T-helper 2 cell (primary cell): ENCODE results near the gene TMEM178B.

Source experiments
- DNase-seq, 5 experiments: peaks; one replicate each; pipeline versions ENCODE4 v3.0.0 to v3.0.0-alpha.2; 2012 to 2022

The TMEM178B gene

DNA sequence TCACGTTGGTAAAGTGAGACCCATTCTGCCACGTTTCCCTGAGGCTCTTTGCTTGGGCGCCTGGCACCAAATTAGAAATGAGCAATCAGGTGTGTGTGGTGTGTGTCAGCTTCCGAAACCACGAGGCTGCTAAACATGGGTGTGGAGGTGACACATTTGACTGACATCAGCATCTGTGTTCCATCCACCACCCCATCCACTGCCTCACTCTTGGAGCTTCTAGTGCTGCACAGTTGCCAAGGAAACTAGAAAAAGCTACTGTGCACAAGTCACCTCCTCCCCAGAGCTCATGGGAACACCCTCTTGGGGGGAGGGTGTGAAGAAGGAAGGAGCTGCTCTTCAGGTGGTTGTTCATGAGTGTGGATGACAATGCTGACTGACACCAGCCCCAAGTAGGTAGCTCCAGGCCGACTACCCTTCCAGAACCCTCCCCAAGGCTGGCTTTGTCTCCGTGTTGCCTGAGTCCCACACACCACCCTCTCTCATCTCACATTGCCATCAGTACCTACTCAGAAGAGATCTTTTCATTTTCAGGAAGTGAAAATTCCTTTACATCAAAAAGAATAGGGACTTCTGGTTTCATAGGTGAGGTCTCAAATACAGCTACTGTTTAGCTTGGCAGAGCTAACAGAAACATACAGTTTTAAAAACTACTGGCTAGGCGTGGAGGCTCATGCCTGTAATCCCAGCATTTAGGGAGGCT, 152.2 kb downstream of the TMEM178B start:
- DNase-seq, result no peak

DNA sequence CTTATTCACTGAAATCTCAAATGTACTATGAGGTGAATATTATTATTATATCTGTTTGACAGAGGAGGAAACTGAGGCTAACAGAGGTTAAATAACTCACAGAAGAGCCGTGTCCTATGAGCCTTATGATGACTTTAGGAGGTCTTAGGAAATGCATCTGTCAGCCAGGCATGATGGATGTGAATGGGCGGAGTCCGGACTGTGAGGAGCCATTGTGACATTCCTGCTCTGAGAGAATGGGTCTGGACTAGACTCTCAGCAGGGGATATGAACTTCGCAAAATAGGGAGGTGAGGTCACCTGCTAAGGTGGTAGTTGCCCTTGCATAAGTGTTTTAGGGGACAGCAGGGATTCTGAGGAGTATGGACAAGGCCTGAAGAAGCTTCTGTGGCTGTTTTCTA, 153.6 kb downstream of the TMEM178B start:
- no peak for DNase-seq

DNA sequence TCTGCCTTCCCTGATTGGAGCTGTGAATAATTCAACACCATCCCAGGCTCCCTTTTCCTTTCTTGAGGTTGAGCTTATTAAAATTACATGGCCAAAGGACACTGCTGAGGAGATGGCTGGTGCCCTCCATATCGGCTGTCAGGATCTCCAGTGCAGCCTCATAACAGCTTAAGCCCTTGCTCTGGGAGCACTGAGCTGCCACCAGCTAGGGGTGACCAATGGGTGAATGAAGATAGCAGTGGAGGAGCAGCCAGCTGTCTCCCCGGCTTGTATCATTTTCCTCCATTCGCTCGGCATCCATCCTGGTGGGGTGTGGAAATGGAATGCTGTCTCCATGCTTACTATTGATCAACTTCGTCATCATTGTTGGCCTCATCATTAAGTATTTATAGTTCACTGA, 154.6 kb downstream of the TMEM178B start:
- no peak for DNase-seq

DNA sequence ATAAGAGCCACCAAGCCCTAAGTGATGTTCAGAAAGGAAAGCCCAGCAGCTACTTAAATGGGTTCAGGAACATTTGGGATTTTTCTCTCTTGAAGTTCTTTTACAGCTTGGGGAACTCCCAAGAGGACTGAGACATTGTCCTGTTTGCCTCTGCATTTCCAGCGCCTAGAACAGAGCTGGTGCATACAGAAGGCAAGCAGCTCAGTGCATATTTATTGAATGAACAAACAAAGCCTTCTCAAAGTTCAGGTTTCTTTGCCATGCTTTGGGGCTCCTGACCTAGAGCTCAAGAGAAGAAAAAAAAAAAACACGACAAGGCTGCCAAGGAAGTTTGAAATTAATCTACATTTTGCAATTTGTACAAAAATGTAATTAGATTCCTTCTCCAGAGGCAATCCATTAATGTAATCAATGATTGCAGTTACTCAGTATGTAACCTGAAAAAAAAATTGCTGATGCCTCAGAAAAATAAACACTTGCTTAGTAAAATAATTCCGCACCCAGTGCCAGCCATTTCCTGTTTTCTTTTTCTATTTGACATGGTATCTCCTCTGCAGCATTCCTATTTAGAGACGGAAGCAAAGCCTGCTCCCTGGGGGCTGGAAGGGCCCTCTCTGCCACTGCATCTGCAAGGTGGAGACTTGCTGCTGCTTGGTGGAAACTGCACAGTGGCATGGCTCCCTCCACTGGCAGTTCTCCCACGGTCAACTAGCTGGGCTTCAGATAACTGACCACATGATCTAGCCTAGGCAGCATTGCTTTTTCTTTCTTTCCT, 157.3 kb downstream of the TMEM178B start:
- DNase-seq, result peak in 1 of 5 experiments; percentile 11

DNA sequence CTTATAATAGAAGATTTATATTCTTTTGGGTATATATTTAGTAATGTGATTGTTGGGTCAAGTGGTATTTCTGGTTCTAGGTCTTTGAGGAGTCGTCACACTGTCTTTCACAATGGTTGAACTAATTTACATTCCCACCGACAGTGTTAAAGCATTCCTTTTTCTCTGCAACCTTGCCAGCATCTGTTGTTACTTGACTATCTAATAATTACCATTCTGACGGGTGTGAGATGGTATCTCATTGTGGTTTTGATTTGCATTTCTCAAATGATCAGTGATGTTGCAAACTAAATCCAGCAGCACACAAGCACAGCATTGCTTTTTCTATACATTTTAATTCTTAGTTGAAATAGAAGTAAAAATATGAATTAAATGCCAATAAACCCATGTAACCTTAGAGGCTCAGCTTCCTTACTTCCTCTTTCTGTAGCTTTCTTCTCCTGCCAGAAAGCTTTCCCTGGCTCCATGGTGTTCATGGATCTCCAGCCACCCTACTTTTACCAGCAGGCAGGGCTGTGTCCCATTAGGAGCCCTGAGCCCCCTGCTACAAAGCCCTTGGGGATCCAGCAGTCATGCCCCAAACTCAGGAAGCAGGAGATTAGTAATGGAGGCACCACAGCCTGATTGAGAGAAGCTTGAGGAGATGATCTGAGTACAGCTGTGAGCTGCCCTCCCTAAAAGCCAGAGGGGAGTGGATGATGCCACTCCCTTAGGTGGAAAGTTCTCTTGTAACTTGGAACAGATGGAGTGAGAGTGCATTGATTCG, 158.6 kb downstream of the TMEM178B start:
- DNase-seq, result no peak

DNA sequence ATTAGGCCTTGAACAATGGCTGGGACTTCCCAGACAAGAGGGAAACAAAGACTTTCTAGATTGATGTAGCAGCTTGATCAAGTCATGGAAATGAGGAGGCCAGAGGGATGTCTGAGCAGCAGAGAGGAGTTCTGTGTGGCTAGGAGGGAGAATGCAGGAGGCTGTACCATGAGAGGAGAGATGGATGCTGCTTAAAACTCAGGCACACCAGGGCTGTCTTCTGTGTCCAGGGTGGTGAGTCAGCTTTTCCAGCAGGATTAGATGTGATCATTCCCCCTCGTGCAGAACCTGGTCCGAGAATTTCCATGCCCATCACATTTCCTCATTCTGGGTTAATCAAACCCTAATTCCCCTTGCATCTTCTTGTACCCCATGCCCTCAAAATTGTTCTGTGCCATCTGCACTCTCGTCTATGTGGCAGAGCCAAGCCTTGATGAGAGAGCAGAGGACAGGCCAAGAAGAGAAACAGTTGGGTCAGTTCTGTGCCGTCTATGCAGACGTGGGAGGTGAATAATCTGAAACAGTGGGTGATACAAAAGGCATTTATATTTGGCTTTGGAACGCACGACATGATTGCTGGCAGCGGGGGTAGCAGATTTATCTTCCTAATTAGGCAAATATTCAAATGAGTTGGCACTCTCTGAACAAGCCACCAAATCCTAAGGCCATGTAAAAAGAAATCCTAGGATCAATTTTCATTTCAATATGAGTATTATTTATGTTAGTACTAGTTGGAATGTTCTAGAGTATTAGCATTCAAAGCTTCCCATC, 160.7 kb downstream of the TMEM178B start:
- no peak for DNase-seq

DNA sequence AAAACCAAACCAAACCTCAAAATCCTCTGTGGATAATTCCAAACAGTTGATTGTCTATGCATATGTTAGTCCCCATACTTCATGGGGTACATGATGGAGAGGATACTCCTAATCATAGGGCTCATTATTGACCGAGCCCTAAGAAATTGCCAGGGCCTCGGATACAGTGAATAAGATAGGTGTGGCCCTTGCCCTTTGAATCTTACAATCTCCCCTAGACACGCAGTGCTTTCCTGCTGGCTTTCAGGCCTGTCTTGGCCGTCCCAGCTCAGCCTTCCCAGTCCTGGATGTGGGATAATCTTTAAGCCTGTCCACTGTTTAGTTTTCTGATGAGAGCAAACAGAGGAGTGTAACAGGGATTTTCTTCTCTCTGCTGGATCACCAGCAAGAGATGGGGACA, 161.8 kb downstream of the TMEM178B start:
- DNase-seq, result no peak

DNA sequence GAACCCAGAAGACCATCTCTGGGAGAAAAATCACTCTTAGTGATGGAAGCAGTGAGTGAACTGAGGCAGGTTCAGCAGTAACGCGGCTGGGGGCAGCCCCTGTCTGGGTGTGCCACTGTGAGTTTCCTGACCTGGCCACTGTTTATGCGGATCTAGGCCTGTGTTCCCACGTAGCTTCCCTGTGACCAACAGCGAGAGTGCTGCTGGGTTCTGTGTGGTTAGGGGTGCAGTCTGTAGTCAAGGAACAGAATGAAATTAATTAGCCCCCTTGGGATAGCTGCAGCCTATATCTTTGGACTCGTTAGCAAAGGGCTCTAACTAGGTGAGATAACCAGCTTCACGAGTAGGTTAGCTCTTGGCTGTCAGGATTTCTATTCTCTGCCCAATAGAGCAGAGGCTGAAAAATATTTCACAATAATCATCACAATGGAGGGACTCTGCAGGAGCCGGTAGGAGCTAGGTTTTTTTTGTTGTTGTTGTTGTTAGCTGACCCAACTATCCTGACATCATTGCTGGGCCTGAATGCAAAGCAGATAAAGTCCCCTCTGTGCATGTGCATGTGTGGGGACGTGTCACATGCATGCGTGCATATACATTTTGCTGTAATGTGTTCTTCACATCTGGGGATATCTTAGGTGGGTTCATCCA, 164.9 kb downstream of the TMEM178B start:
- DNase-seq, result no peak

DNA sequence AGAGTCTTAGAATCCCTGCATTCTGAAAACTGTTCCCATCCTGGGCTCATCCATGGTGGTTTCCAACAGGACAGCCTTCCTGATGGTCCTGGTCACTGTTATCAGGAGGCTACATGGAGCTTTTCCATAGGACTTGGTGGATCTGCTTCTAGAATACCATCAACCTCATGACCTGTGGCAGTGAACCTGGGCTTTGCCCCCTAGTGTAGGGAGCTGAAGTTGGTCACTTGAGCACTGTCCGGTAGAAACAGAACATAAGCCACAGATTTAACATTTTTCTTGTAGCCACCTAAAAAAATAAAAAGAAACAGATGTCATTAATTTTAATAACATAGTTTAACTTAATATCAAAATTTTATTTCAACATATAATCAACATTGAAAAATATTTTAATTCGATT, 165.8 kb downstream of the TMEM178B start:
- DNase-seq, result no peak

DNA sequence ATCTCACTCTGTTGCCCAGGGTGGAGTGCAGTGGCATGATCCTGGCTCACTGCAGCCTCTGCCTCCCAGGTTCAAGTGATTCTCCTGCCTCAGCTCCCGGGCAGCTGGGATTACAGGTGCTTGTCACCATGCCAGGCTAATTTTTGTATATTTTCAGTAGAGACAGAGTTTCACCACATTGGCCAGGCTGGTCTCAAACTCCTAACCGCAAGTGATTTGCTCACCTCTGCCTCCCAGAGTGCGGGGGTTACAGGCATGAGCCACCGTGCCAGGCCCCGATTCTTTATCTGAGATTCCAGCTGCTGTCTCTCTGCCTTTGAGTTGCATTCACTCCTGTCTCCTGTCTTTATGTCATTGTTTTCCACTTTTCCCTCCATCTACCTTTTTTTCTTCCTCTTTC, 168.7 kb downstream of the TMEM178B start:
- DNase-seq, result no peak

DNA sequence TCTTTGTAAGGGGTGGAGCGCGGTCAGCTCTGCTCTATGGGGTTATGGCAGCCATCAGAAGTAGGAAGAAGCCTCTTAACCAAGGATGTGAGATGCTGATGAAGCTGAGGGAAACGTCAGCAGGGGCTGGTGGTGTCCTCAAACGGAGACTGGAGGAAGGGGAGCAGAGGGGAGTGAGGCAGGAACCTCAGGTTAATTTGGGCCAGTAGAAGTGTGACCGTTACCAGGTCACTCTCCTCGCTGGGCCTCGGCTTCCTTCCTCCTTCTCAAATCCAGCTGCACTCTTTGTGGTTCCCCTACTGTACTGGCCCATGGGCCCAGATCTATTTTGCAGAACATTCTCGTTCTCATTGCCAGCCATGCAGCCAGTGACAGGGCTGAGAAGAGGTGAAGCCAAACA, 169.5 kb downstream of the TMEM178B start:
- DNase-seq, result no peak

DNA sequence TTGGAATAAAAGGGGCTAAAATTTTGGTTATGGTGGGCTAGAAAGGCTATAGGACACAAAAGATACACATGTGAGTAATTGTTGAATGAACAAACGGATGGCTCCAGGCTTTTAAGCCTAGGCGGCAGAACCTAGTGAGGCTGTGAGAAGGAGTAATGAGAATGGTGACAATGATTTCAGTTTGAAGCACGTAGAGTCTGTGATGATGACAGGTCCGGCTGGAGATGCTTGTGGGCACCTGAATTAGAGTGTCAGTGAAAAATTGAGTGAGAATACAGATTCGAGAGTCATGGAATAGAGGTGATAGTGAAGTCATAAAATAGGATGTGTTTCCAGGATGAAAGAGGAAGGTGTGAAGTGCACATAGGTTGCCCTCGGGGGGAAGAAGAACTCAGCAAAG, 170.6 kb downstream of the TMEM178B start:
- DNase-seq, result no peak

DNA sequence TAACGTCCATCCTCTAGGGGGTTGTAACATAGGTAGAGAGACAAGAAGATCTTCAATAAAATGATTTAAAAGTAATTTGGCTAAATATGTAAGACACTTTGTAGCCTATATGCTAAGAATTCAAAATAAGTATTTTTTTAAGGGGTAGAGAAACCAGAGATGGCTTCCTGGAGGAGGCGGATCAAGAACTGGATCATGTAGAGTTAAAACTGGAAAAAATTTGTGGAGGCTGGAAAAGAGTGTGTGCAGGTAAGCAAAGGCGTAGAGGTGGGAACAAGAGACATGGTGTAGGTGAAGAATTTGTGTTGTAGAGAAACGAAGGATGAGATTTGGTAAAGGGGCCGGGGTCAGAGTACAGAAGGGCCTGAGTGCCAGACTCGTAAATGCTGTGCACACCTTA, 172.6 kb downstream of the TMEM178B start:
- DNase-seq, result no peak

DNA sequence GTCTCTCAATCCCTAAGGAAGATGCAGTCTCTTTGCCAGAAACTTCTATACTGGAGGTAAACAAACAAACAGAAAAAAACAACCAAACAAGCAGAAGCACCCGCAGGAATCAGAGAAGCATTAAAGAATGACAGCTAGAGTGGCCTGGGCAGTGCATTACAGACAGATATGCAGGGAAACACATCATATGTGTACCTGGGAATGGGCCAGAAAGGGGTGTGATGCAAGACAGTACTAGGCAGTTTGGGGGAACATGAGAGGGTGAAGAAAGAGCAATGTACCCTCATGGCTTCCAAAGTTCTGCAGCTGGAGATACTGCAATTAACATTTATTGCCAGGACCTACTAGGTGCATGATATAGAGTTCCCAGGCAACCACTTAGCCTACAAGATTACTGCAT, 177.3 kb downstream of the TMEM178B start:
- DNase-seq, result no peak

DNA sequence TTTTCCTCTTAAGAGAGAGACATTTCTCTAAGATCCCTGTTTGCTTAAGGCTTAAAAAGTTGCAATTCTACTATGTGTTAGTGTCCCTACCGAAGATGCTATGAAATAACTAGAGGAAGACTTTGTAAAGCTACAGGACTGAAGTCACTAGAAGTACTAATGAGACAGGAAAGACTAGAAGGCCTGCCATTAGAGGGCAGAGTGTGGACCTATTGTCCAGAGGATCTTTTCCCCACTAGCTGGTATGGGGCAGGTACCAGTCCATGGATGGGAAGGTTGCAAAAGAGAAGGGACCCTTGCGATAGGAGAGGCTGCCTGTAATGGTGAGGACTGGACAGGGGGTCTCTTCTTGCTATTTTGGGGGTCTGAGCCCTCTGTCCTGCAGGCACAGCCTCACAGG, 178.1 kb downstream of the TMEM178B start:
- no peak for DNase-seq

DNA sequence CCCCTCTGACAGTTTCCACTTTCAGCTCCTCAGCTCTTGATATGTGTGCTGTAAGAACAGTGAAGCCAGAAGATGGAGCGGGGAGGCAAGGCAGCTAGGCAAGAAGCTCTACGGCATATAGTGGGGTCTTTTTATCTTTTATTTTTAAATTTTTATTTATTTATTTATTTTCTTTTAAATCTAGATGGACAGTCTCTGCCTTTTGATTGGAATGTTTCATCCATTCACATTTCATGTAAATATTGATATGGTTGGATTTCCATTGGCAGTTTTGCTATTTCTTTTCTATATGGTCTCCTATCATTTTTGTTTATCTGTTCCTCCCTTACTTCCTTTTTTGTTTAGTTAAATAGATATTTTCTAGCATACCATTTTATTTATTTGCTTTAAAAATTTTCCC, 183.7 kb downstream of the TMEM178B start:
- no peak for DNase-seq

DNA sequence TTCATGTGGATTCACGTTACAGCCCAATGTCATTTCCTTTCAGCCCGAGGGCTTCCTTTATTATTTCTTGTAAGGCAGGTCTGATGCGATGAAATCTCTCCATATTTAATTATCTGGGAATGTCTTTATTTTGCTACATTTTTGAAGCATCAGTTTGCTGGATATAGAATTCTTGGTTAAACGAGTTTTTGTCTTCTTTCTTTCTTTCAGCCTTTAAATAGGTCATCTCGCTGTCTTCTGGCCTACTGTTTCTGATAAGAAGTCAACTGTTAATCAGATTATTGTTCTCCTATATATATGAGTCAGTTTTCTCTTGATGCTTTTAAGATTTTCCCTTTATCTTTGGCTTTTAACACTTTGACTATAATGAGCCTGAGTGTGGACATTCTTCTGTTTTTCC, 184.7 kb downstream of the TMEM178B start:
- no peak for DNase-seq

DNA sequence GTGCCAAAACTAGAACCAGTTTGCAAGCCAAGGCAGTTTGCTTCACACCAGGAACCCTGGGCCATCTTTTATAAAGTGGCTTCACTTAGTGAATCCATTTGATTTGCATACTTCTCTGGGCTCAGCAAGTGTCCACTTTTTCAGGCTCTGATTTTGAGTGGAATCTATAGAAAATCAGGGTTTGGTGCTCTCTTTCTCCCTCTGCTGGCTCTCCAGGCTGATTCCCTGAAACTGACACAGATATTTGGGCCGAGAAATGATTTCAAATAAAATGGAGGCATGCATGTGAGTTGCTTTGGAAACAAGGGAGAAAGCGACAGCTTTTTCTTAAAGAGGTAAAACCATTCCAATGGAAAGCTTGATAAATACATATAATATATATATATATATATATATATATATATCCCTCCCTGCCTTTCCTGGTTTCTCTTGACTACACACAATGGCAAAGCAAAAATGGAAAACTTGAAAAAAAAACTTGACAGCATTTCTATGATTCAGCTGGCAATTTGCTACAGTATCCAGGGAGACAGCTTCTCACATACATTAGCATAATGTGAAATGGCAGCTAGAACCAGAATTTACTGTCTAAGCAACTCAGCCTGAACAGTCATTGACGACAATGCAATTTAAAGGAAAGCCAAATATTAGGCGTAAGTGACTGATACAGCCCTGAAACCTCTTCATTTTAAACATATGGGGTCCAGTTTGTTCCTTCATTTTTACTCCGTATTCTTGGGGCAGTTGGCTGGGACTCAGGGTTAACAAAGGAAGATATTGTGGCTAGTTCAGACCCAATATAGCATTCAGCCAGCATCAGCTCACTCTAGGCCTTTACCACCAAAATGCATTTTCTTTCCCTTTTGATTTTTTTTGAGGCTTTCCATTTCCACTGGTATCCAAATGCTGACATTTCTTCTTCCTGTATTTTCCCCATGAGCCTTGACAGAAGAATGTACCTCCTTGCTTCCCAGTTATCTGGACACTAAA, 188.5 kb downstream of the TMEM178B start:
- no peak for DNase-seq

DNA sequence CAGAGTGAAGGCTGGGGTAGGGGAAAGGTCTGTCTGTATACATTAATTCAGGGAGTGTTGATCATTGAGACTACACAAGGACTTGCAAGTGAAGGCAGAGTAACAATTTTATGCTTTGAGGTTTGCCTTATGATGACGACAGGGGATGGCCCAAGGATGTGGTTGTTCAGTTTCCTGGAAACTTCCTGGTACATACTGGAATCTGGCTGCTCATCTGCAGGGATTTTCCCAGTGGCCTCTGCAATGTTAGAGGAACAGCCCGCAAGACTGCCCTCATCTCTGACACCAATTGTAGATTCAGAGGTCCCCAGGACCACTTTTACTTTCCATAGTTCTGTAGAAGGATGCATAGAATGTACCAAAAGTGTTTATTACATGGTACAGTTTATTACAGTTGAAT, 189.6 kb downstream of the TMEM178B start:
- DNase-seq, result peak in 1 of 5 experiments; percentile 16

DNA sequence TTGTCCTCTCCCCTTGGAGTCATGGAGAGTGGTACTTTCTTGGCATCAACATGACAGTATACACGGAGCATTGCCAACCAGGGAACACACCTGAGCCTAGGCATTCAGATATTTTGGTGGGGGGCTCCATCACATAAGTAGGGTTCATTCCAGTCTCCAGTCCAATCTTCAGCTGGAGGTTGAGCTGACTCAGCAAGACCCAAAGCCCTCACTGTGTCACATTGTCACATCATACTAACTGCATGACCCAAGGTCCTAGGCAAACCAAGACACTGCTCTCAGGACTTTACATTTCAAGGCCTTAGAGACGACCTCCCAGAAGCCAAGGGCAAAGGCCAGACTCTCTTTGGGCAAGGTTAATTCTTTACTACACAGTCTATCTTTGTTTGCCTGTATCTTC, 190.1 kb downstream of the TMEM178B start:
- no peak for DNase-seq

DNA sequence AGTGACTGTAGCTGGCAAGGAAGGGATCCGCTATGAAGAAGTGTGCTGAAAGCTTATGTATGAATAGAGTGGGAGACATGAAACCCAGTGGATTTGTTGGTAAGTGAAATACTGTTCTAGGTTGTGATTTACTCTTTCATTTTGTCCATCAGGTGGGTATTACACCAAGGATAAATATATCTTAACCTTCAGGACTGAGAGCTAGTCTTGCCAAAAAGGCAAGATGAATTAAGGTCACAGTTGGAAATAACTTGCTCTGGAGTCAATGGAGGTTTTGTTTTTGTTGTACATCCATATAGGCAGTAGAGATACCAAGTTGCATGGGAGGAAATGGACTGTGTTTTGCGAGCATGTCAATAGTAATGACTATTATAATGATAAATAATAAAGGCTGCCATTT, 190.6 kb downstream of the TMEM178B start:
- no peak for DNase-seq
